HUES6 (cell line): ENCODE results near the gene ZFP69.

Experiments
- H3K27ac ChIP-seq: 2 replicates; pipeline ENCODE4 v1.7.0; 2013; ENCODE audit warnings: low read depth, mild to moderate bottlenecking, low read length, inconsistent platforms
- H3K27me3 ChIP-seq: 2 replicates; pipeline ENCODE4 v1.6.1; 2013; ENCODE audit warnings: low read length; ENCODE audit not compliant: control insufficient read depth, insufficient read depth
- H3K36me3 ChIP-seq: 2 replicates; pipeline ENCODE4 v1.6.1; 2013; ENCODE audit warnings: low read length; ENCODE audit not compliant: control insufficient read depth, insufficient read depth
- H3K4me1 ChIP-seq: 2 replicates; pipeline ENCODE4 v1.6.1; 2013; ENCODE audit warnings: low read length; ENCODE audit not compliant: control insufficient read depth, insufficient read depth
- H3K4me3 ChIP-seq: 2 replicates; pipeline ENCODE4 v1.5.1; 2013; ENCODE audit warnings: low read depth, low read length
- H3K9ac ChIP-seq: one replicate; pipeline ENCODE4 v1.6.1; 2013; ENCODE audit warnings: mild to moderate bottlenecking, low read length
- H3K9me3 ChIP-seq: 2 replicates; pipeline ENCODE4 v1.6.1; 2013; ENCODE audit warnings: low read depth, low read length; ENCODE audit not compliant: control insufficient read depth, insufficient read depth

ZFP69 gene

GRCh38 chr1:40508375-40509341, 31.6 kb downstream of the ZFP69 start, which contains the start of gene EXO5:
TSS of gene EXO5 (plus strand) at chr1:40508767. CDS start at chr1:40514545, 5,778 bp downstream.
- peaks cover 17% of the 10 kb centered on the region; the same call in 1 of the 2 replicates for H3K9me3 ChIP-seq
- no peak within 1 kb of the TSS; the same call in 1 of the 2 replicates for H3K27ac ChIP-seq
- peak within 1 kb of the TSS; percentile 74 for H3K9ac ChIP-seq

GRCh38 chr1:40519517-40519916, 42.4 kb downstream of the ZFP69 start:
- H3K27me3 ChIP-seq: no peaks in the 10 kb centered on the region
- no peaks in the 10 kb centered on the region for H3K4me1 ChIP-seq
- H3K36me3 ChIP-seq: peaks cover 19% of the 10 kb centered on the region
- H3K9me3 ChIP-seq: peaks cover 47% of the 10 kb centered on the region
- H3K9ac ChIP-seq: no peak overlapping the region
- no peak overlapping the region for H3K4me3 ChIP-seq
- no peak overlapping the region for H3K27ac ChIP-seq

More at GRCh38 chr1:40508375-40509341, 31.6 kb downstream of the ZFP69 start, which contains the start of gene EXO5:
- Histone ChIP-seq H3K4me3 (peak within 1 kb of the TSS; percentile 90), H3K27me3 (peaks cover 12% of the 10 kb centered on the region), H3K4me1 (0 out of 2 replicates have a peak, but pooled peaks cover 3% of the 10 kb centered on the region), H3K36me3 (no peaks in the 10 kb centered on the region; the same call in 1 of the 2 replicates)

- Histone ChIP-seq H3K9me3 (no peaks in the 10 kb centered on the region), H3K4me3 (peak overlapping the region; percentile 72), H3K27ac (peak overlapping the region; percentile 42), H3K36me3 (0 out of 2 replicates have a peak, but pooled peaks cover 6% of the 10 kb centered on the region), H3K27me3 (no peaks in the 10 kb centered on the region), H3K9ac (peak overlapping the region; percentile 50), H3K4me1 (no peaks in the 10 kb centered on the region)
Observed at GRCh38 chr1:40530735-40531380, 53.8 kb downstream of the ZFP69 start.

DNA sequence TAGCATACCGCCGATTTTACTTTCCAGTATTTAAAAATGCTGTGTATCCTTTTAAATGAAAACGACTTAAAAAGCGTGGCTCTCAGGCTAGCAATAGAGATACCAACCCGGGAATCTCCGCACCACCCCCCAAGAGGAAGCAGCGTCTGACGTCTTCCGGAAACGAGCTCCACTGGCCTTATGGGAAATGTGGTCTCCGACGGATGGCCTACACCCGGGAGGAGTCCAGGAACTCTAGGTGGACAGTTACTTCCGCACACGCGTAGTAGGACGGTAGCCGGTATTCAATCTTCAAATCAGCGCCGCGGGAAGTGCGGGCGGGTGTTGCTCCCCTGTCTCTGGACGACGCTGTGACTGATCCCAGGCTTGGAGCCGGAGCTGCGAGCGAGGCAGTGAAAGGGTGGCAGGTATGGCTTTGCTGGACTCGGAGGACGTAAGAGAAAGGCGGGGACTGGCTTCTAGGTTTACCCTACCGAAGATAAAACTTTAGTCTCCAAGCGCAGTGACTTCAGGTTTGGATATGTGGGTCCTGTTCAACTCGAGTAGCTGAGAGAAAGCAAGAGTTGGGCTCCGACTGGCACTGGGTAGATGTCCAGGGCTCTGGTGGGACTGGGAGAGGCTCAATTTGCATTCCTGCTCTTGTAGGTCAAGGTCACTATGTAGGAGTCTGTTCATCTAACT, 54.4 kb downstream of the ZFP69 start, which contains the start of gene ZNF684:
Gene ZNF684, plus strand, starts transcription at position 257 of the 681 bp plus-strand sequence. CDS start 1,530 bp downstream, outside the sequence.
- H3K27me3 ChIP-seq: no peaks in the 10 kb centered on the region
- 0 out of 2 replicates have a peak, but pooled peaks cover 6% of the 10 kb centered on the region for H3K36me3 ChIP-seq
- H3K9ac ChIP-seq: peak within 1 kb of the TSS; percentile 76
- H3K4me3 ChIP-seq: peak within 1 kb of the TSS; percentile 72
- no peaks in the 10 kb centered on the region for H3K4me1 ChIP-seq
- no peaks in the 10 kb centered on the region for H3K9me3 ChIP-seq
- H3K27ac ChIP-seq: peak within 1 kb of the TSS; percentile 42

DNA sequence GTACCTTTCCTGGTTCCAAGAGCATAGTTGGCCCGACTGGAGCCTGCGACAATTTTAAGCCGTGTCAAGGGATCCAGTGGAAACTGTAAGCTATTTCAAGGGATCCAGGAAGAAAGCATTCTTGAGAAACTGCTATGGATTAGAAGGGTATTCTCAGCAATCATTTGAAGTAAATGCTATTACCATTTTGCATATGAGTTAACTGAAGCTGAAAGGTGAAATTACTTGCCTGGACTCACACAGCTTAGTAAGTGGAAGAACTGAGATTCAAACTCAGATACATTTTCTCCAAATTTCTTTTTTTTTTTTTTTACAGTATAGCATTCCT, 54.9 kb downstream of the ZFP69 start:
- no peak overlapping the region for H3K27ac ChIP-seq
- H3K9ac ChIP-seq: peak overlapping the region; percentile 76
- H3K9me3 ChIP-seq: no peaks in the 10 kb centered on the region
- H3K36me3 ChIP-seq: 0 out of 2 replicates have a peak, but pooled peaks cover 6% of the 10 kb centered on the region
- H3K4me3 ChIP-seq: peak overlapping the region; percentile 72
- H3K4me1 ChIP-seq: no peaks in the 10 kb centered on the region
- no peaks in the 10 kb centered on the region for H3K27me3 ChIP-seq

DNA sequence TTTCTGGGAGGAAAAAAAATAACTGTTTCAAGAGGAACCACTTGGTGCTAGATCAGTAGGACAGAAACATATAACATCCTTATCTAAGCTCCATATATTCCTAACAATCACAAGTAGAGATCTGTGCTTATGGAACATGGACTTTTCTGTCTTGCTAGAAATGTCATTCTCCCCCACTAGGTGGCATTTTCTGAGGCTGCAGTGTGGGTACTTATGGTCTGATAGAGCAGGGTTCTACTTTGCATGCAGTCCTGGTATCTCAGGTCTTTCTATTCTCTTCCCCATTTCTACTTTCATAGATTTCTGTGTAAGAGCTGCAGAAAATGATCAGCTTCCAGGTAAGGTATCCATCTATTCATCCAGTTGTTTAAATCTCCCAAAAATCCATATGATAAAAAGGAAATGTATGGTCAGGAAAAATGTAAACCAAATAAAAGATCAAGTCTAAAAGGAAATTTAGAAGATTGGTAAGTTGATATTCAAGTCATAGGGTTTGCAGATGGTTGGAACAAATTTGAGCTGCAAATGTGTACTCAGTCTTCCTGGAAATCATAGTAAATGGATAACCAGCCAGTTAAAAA, 55.8 kb downstream of the ZFP69 start:
- Histone ChIP-seq H3K27ac (no peak overlapping the region), H3K27me3 (no peaks in the 10 kb centered on the region), H3K9ac (no peak overlapping the region), H3K4me3 (peak overlapping the region; percentile 72), H3K36me3 (0 out of 2 replicates have a peak, but pooled peaks cover 6% of the 10 kb centered on the region), H3K4me1 (no peaks in the 10 kb centered on the region), H3K9me3 (no peaks in the 10 kb centered on the region)

GRCh38 chr1:40534589-40534988, 57.5 kb downstream of the ZFP69 start:
- Histone ChIP-seq H3K36me3 (0 out of 2 replicates have a peak, but pooled peaks cover 6% of the 10 kb centered on the region), H3K9ac (no peak overlapping the region), H3K27ac (no peak overlapping the region), H3K4me1 (no peaks in the 10 kb centered on the region), H3K9me3 (no peaks in the 10 kb centered on the region), H3K4me3 (no peak overlapping the region), H3K27me3 (no peaks in the 10 kb centered on the region)

DNA sequence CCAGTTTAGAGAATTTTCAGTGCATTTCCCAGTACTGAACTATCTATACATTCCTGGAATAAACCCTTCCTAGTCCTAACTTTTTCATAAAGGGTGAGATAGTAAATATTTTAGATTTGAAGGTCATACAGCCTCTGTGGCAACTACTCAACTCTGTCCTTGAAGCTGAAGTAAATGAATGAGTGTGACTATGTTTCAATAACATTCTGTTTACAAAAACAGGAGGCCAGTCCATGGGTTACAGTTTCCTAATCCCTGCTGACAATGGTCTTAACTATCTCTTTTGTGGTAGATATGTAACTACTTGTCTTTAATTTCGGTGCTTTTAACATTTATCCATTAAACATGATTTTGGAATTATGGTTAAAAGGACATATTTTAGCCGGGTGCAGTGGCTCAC, 58.6 kb downstream of the ZFP69 start:
- Histone ChIP-seq H3K27me3 (no peaks in the 10 kb centered on the region), H3K9ac (no peak overlapping the region), H3K4me3 (no peak overlapping the region), H3K36me3 (0 out of 2 replicates have a peak, but pooled peaks cover 6% of the 10 kb centered on the region), H3K9me3 (no peaks in the 10 kb centered on the region), H3K27ac (no peak overlapping the region), H3K4me1 (no peaks in the 10 kb centered on the region)

GRCh38 chr1:40539338-40539737, 62.2 kb downstream of the ZFP69 start:
- no peak overlapping the region for H3K27ac ChIP-seq
- H3K4me3 ChIP-seq: no peak overlapping the region
- H3K36me3 ChIP-seq: peaks cover 25% of the 10 kb centered on the region
- no peaks in the 10 kb centered on the region for H3K27me3 ChIP-seq
- H3K9ac ChIP-seq: no peak overlapping the region
- no peaks in the 10 kb centered on the region for H3K4me1 ChIP-seq
- no peaks in the 10 kb centered on the region for H3K9me3 ChIP-seq
